Measurements from ENCODE around the gene CEP120.
"Not testable (repeated sequence)": the region's sequence is repeated elsewhere in the genome, so short reads cannot be mapped to it uniquely, and the experiment has no call there.

Gene CEP120

GRCh38 chr5:123371575-123372179 is 51.5 kb downstream of the CEP120 start:
- DNase-seq: peak; percentile 31 to 54

GRCh38 chr5:123369371-123369968 is 53.7 kb downstream of the CEP120 start:
- no peak for DNase-seq

GRCh38 chr5:123367739-123368138 is 55.5 kb downstream of the CEP120 start:
- DNase-seq: no peak

- DNase-seq: no peak
Observed at GRCh38 chr5:123365156-123365555, 58.0 kb downstream of the CEP120 start.

GRCh38 chr5:123364441-123365155 is 58.6 kb downstream of the CEP120 start:
- no peak for DNase-seq

- DNase-seq: no peak
Observed at GRCh38 chr5:123360910-123361309, 62.3 kb downstream of the CEP120 start.

- no peak for DNase-seq
Observed at GRCh38 chr5:123360201-123360571, 63.0 kb downstream of the CEP120 start.

- no peak for DNase-seq
Observed at GRCh38 chr5:123359454-123360200, 63.6 kb downstream of the CEP120 start.

- DNase-seq: no peak
Observed at GRCh38 chr5:123358751-123359150, 64.5 kb downstream of the CEP120 start.

GRCh38 chr5:123358304-123358703 is 64.9 kb downstream of the CEP120 start:
- DNase-seq: no peak

GRCh38 chr5:123351820-123352219 is 71.4 kb downstream of the CEP120 start:
- no peak for DNase-seq

GRCh38 chr5:123351240-123351639 is 72.0 kb downstream of the CEP120 start:
- no peak for DNase-seq

- no peak for DNase-seq
Observed at GRCh38 chr5:123350742-123351141, 72.5 kb downstream of the CEP120 start.

GRCh38 chr5:123344816-123345426 is 78.3 kb downstream of the CEP120 start:
- DNase-seq: no peak

GRCh38 chr5:123340928-123341327 is 82.3 kb downstream of the CEP120 start:
- no peak for DNase-seq

GRCh38 chr5:123308377-123308776 is 114.8 kb downstream of the CEP120 start:
- not testable (repeated sequence) for DNase-seq

- DNase-seq: no peak
Observed at GRCh38 chr5:123305751-123306150, 117.5 kb downstream of the CEP120 start.

GRCh38 chr5:123304777-123305316 is 118.4 kb downstream of the CEP120 start:
- DNase-seq: no peak

- no peak for DNase-seq
Observed at GRCh38 chr5:123303802-123304201, 119.4 kb downstream of the CEP120 start.

GRCh38 chr5:123300266-123300665 is 122.9 kb downstream of the CEP120 start:
- DNase-seq: no peak

GRCh38 chr5:123299136-123299535 is 124.1 kb downstream of the CEP120 start:
- no peak for DNase-seq

- no peak for DNase-seq
Observed at GRCh38 chr5:123298335-123299030, 124.7 kb downstream of the CEP120 start.

All from activated T-cell treated with anti-CD3 and anti-CD28 coated beads, Interleukin-2, amount 50 U/mL, for 48 hours (primary cell).